Eye (tissue), 1 donor: Measurements from ENCODE around the gene PACSIN2.
"Not testable (repeated sequence)": the region's sequence is repeated elsewhere in the genome, so short reads cannot be mapped to it uniquely, and the experiment has no call there.

ENCODE experiments used
- DNase-seq: peaks from one replicate; pipeline ENCODE4 v3.0.0-alpha.2; 2015

PACSIN2 gene

GRCh38 chr22:42963231-42963595, 51.7 kb downstream of the PACSIN2 start:
- DNase-seq = no peak

- no peak for DNase-seq
Observed at GRCh38 chr22:42962295-42963230, 52.4 kb downstream of the PACSIN2 start.

DNA sequence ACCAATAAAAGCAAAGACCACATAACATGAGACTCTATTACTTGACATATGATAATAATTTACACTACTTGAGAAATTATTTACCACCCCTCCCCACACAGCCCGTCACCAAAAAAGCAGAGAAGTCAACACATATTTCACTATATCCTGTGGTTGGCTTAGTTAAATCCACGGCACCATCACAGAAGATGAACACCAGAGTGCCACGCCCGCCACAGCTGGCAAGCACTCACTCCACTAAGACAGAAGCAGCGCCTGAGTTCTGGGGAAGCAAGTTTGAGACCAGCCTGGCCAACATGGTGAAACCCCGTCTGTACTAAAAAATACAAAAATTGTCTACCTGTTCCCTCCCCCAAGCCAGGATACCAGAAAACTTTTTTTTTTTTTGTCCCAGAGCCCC, 53.1 kb downstream of the PACSIN2 start:
- DNase-seq = no peak

DNA sequence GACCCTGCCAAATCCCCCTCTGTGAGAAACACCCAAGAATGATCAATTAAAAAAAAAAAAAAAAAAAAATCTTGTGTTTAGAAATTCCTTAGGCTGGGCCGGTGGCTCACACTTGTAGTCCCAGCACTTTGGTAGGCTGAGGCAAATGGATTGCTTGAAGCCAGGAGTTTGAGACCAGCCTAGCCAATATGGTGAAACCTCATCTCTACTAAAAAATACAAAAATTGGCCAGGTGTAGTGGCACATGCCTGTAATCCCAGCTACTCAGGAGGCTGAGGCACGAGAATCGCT, 53.6 kb downstream of the PACSIN2 start:
- not testable (repeated sequence) for DNase-seq

GRCh38 chr22:42960531-42961399, 54.2 kb downstream of the PACSIN2 start:
- no peak for DNase-seq

DNA sequence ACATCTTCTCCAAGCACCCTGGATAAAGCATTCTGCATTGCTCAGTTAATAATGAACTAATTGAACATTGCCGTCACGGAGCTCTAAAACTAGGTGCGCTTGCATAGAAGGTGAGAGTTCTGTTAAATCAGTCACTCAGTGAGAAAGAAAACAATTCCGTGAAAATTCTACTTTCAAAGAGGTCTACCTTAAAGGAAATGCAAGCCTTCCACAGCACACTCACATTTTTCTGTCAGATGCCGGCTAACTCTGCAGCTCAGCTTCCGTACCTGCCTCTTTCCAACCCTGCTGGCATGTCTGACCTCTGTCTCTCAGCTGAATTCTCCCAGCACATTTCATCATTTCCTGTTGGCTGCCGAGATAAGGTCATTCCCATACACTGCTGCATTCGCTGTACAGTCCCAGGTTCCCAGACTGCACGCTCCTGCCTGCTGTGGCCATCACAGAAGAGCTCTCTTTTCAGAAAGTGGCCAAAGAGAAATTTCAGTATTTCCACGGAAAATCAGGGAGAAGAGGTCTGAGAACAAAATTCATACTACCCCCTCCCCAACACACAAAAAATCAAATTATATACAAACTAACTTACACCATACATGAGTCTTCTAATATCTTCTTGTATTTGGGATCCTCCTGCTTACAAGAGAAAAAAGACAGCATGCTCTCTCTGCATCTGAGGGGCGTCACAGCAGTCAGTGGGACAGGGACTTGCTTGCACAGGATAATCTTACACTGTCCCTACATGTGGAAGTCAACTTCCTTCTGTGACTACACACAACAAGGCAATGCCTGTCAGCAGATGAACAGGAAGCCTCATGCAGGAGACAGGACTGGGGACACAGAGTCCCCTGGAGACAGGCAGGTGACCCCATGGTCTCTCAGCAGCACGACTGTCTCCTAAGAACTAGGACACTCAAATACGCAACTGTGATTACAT, 55.1 kb downstream of the PACSIN2 start:
- DNase-seq = peak; percentile 57

DNA sequence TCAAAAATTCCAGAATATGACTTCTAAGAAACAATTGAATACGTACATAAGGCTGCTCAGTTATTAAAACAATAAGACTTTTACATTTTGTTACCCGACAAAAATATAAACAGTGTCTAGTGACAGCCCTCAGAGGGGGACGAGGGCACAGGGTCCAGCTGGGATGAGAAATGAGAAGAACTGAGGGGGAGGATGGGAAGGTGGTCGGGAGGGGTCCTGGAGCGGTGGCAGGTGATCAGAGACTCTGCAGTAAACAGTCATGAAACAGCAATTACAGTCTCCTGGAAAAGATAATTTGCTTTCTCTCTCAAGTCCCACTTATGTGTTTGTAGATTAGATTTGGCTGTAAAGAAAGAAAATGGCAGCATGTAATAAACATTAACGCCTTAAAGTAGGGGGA, 56.0 kb downstream of the PACSIN2 start:
- no peak for DNase-seq

DNA sequence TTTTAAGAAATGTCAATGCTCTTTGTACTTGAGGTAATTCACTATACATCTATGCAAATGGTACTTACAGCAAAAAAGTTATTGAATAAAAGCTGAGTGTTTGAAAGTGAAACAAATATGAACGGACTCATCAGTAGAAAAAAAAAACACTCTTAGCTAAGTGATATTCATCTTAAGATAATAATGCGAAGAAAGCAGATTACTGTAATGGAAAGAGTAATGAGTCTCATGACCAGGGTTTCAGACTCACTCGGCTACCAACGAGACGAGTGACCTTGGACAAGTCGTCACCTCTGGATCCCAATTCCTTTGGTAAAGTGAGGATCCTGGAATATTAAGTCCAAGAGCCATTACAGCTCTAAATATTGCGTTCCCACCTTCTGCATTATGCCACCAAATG, 57.0 kb downstream of the PACSIN2 start:
- no peak for DNase-seq

- DNase-seq = no peak
Observed at GRCh38 chr22:42957544-42957943, 57.4 kb downstream of the PACSIN2 start.

DNA sequence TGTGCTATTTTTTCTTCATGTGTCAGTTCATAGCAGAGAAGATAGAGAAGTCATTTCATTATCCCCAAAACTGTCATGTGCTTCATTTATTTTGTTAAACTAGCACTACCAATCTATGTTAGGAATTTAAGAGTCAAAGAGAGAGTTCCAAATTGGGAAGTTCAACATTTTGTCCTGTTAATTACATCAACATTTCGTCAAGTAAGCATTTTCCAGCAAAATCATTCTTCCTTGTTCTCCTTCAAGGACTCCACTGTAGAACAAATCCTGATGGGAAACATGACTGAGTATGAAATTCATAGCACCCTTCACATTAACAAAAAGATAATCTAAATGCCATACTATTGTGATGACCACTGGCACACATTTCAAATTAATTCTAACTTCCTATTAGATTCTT, 59.1 kb downstream of the PACSIN2 start:
- DNase-seq = no peak

GRCh38 chr22:42955087-42955635, 59.8 kb downstream of the PACSIN2 start:
- DNase-seq = no peak

DNA sequence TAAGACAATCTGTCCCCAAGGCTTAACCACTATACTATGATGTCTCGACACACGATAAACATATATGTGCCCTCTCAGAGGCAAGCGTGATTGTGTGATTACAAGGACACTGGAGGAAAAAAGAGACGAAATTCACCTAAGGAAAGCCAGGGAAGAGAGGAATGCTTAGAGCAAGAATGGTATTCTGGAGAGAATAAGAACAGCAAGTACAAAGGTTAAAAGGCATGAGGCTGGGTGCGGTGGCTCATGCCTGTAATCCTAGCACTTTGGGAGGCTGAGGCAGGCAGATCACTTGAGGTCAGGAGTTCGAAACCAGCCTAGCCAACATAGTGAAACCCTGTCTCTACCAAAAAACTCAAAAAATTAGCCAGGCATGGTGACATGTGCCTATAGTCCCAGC, 61.2 kb downstream of the PACSIN2 start:
- DNase-seq = not testable (repeated sequence)

- no peak for DNase-seq
Observed at GRCh38 chr22:42951093-42951710, 63.7 kb downstream of the PACSIN2 start.

- DNase-seq = no peak
Observed at GRCh38 chr22:42950281-42950680, 64.7 kb downstream of the PACSIN2 start.

- DNase-seq = no peak
Observed at GRCh38 chr22:42949159-42949558, 65.8 kb downstream of the PACSIN2 start.

DNA sequence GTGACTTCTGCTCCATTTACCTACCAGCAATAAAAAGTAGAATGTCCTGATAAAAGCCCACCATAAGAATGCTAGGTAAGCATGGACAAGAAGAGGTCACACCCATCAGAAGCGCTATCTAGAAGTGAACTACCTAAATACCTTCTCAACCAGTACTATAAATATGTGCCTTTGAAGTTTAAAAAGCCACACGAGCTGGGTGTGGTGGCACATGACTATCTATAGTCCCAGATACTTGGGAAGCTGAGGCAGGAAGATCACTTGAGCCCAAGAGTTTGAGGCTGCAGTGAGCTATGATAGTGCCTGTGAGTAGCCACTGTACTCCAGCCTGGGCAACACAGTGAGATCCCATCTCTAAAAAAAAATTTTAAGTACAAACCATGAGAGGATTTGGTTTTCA, 66.7 kb downstream of the PACSIN2 start:
- no peak for DNase-seq

DNA sequence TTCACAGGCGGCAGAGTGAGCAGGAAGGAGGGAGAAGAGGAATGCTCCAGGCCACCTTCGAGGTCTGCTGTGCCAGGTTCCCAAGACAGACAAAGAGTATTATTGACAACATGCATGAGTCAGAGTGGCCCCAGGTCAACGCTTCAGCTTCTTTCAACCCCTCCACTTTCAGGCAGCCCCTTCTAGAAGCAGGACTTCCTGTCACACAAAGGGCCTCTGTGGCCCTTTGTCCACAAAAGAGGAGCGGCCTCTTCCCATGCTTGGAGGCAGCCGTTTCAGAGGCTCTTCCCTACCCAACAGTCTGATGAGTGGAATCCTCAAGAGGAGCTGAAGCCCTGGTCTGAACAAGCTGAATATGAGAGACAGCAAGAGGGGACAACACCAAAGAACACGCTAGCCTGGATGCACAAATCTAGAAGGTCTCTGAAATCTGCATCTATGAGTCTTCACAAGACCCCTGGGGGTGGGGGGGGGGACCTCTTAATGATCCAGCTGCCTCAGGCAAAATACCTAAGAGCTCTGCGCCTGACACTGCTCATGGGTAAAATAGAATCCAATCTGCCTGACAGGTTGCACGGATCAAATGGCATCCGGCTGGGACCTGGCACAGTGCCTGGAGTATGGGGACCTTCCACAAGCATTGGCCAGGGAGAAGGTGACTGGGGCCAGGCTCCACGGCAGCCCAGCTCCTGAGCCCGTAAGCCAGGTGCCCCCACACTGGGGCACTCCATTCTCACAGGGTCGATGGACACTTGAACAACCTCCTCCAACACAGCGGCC, 67.5 kb downstream of the PACSIN2 start:
- DNase-seq = peak; percentile 64

DNA sequence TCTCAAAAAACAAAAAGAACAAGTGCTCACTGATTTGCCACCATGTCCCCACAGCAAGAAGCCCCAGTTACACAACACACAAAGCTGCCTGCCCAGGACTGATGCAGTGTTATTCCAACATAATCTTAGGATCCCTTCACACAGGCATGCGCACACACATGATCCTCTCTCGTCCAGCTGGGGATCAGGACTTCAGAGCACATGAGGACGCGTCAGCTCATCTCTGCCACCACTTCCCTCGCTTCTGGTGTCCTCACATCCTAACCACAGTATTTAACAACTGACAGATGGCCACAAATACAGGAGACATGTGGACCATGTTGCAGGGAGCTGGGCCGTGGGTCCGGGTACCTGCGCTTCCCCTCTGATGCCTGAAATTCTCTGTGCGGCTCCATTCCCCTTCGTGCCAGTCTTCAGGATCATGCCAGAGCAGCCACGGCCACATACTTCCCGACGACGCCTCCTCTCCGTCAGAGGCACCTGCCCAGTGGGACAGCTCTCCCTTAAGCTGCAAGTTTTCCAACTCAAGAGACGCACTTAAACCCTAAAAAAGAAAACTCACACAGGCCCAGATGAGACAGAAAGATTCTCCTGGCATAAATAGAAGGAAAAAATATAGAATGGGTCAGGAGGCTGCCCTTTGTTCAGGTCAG, 68.3 kb downstream of the PACSIN2 start:
- no peak for DNase-seq

GRCh38 chr22:42945736-42946135, 69.2 kb downstream of the PACSIN2 start:
- DNase-seq = no peak

DNA sequence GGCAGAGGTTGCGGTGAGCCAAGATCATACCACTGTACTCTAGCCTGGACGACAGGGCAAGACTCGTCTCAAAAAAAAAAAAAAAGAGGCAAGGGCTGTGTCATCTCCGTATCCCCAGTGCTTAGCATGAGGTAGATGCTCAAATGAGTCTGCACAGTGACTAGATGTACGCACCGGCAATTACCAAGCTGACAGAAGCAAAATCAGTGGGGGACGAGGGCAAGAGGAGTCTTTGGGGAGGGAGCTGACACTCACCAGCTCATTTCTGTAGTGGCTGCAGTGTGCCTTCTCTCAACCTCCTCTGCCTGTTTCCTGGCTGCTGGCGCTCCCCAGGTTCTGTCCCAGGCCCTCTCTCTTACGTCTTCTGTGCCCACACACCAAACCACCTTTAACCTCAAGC, 69.9 kb downstream of the PACSIN2 start:
- no peak for DNase-seq

GRCh38 chr22:42944409-42944808, 70.5 kb downstream of the PACSIN2 start:
- DNase-seq = no peak
